GM21423 (cell line): ENCODE data around the gene TENM4.

ENCODE experiments used
- ATAC-seq: cut with Tn5 transposase; IDR thresholded peaks from one replicate; pipeline ENCODE4 v1.9.1; 2021; ENCODE audit warnings: mild to moderate bottlenecking, moderate library complexity; ENCODE audit not compliant: unreplicated experiment

TENM4 gene

DNA sequence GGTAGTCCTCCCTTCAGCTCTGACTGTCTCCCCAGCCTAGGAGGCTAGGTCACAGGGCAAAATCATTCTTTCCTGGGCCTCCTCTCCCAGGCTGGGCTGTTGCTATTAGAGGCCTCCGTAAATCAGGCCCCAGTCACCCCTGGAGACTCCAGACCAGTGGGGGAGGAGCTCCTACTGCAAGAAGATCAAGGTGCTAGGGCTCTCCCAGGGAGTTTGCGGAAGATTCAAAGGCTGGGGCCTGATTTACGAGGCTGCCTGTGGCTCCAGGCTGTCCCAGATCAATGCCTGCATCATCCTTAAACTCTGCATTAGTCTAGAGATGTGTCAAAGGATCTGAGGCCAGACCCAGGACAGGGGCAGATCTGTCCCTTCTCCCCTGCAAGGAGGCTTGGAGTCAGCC is 346.2 kb downstream of the TENM4 start:
- ATAC-seq, result no peak

DNA sequence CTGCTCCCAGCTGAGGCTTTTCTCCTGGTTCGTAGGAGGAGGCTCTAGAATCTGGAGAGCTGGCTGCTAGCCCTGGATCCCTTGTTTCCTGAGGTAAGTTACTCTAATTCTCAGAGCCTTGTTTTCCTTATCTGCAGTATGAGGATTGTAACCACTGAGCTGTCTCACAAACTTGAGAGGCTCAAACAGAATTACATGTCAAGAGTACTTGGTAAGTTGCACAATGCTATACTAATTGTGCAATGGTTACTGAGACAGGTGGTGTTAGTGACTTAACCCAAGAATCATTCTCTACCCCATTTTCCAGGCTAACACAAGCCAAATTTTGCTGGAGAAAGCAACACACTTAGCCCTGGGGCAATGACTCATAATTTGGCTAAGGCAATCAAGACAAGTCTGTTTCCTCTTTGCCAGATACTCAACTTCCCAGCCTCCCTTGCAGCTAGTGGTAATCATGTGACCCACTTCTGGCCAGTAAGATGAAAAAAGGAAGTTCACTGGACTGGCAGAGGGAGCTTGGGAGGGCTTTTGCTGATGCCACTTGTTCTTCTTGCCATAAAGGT is 348.0 kb downstream of the TENM4 start:
- no peak for ATAC-seq

DNA sequence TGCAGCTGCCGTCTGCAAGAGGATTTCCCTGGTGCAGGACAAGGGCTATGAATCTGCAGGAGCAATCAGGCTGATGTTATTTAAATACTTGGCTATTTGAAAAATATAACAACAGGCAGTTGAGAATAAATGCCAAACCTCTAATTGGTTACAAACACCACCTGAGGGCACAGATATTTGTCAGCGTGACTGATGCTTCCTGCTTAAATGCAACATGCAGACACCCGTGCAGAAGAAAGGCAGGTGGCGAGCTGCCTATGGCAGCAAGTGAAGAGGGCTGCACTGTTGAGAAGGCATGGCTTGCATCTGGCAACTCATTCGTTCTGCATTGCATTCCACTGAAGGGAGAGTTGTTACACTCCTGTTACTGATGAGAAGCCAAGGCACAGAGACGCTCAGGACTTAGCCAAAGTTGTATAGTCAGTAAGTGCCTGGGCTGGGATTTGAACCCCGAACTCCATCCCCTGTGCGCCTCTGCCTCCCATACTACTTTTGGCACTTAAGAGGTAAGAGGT is 350.6 kb downstream of the TENM4 start:
- no peak for ATAC-seq

DNA sequence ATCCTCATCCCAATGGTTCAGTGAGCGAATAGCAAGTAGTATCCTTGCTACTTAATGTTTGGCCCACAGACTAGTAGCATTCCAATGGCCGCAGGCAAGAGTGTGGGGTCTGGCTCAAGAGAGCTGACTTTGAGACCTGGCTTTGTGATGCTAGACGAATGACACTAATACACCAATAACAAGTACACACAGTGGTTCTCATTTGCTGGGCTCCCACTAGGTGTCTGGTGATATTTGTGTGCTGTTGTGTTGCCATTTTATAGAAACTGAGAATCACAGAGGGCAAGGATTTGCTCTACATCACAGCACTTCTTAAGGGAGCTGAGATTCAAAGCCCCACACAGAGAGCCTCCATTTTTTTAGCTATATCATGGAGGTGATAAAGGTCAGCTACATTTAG is 351.2 kb downstream of the TENM4 start:
- ATAC-seq, result no peak

DNA sequence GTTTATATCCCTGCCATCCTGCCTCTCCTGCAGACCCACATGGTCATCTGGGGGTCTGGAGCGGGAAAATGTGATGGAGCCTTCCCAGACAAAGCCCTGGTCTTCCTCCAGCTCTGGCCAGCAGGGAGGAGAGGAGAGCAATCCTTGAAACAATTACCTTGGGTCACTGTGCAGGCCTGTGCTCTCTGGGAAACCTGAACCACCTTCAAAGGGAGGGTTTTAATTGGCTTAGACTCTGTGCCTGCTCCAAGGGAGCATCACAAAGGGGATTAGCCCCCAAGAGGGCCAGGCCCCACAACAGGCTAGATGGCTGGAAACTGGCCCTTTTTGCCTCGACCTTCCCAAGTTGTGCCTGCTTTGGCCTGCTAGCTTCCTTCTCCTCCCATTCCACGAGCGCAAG is 351.9 kb downstream of the TENM4 start:
- ATAC-seq, result no peak

DNA sequence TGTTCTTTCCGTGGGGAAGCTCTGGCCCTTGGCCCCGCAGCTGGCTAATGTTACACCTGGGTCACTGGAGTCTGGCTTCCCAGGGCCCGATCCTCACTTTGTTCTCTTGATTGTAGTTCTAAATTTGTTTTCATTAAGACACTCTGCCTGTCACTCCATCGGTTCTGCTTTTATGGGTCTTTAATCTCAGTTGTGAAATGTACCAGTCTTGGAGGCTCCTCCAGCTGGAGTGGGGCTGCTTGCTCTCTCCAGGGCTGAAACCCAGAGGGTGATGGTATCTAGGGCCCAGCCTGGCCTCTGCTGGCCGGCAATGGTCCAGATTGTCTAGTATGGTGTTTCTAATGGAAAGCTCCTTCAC is 352.9 kb downstream of the TENM4 start:
- ATAC-seq, result no peak

DNA sequence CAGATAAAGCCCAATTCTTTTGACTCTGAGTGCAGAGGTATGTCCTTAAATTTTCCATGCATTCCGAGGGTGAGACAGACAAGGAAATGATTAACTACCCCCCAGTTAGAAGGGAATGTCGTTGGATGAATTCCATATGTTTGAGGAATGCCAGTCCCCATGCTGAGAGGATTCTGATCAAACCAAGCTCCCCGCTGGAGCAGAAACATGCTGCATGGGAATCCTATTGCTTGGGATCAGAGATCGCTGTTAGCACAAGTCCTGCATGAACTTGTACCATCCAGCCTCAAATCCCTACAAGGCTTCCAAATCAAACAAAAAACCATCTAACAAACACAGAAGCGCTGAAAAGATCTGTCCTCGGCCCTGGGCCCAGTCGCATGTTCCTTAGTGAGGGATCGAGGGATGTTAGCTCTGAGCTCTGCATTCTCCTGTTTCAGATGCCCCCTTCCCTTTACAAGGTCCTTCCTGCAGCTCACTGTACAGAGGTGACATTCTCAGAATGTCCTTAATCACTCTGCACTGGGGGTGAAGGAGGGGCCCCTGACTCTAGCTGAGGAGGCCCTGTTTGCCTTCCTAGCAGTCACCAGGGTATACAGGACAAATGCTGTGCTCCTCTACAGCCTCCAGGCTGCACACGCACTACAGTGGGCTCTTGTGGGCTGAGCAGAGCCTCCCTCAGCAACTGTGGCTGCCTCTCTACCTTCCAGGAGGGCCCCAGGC is 353.4 kb downstream of the TENM4 start:
- ATAC-seq, result no peak

DNA sequence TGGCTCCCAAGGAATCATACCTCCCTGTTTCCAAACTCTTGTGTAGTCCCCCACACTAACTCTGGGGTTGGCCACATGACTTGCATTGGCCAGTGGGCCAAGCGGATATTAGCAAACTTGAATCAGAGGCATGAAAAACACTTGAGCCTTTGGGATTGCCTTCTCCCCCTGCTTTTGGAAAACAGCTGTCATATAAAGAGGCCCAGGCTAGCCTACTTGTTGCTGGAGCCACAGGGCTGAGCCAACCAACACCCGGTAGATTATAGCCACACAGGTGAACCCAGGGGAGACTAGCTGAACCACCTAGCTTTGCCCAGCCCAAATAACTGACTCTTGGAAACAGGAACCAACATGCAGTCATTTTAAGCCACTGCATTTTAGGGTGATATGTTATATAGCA is 354.8 kb downstream of the TENM4 start:
- no peak for ATAC-seq

DNA sequence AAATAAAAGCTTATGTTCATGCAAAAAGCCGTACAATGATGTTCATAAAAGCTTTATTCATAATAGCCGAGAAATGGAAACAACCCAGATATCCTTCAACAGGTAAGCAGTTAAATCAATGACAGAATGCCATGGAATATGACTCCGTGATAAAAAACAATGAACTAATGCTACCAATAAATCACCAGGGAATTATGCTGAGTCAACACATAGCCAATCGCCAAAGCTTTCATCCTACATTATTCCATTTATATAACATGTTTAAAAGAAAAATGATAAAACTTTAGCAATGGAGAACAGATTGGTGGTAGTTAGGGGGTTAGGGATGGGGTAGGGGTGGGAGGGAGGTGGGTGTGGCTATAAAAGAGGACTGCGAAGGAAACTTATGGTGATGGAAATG is 356.4 kb downstream of the TENM4 start:
- no peak for ATAC-seq

DNA sequence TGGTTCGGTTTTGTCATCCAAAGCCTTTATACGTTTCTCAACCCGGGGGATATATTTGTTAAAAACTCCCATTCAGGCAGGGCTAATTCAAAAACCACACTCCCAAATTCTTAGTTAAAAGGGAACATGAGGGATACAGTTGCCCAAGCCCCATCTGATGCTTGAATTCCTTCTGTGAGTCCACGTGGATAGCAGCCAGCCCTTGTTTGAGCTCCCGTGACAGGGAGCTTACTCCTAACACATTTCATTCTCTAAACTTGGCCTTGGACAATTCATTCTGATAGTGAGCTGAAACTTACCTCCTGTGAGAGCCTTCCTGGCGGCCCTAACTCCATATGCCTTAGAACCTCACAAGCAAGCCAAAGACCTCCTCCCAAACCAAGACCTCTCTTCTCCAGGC is 357.5 kb downstream of the TENM4 start:
- ATAC-seq, result no peak

DNA sequence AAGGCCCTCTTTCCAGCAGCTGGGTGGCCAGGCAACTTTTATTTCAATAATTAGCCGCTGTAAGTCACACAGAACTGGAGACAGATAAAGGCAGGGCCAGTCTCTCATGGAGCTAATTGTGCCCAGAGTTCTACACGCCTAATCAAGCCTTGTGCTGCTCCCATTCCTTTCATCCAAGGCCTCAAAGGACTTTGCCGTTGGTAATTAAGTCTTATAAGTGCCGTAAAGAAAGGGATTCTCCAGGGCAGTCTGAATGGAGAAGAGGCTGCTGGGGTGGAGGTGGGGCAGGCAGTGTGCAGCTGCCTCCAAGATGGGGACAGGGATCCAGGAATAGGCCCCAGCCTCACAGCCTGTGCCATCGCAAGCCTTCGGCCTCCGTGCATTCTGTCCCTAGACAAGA is 357.9 kb downstream of the TENM4 start:
- ATAC-seq, result no peak

DNA sequence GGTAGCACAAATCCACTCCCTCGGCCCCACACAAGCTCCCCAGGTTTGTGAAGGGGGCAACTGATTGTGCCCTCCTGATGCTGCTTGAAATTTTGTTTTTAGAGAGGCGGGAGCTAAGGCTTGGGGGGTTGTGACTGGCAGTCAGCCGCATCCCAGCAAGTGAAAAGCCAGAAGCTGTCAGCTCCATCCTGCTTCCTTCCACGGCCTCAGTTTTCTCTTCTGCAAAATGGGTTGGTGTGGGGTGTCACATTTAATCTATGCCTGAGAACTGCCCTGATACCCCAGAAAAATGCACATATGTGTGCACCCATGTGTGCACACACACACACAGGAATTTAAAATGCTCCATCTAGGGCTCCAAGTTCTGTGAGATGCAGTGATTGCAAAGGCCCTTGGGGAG is 358.6 kb downstream of the TENM4 start:
- no peak for ATAC-seq

DNA sequence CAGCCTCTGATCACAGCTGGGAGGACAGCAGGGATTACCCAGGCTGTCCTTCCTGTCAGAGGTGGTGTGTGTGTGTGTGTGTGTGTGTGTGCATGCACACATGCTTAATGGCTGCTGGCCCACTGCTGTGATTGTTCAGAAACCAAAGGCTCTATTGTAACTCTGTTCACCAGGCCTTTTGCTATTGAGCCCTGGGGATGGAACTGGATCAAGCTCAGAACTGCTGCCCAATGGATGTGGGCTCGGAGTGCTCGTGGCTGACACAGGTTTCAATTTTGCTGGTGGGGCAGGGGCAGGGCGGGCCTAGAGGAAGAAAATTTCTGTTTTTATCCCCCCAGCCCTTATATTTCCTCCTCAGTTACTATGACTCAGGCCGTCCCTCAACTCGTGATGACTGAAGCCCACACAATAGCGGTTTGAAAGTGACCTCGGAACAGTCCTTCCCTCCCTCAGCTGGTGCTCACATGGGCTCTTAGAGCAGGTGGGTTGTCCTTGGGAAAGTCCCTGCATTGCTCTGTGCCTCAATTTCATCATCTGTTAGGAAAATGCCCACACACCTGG is 359.3 kb downstream of the TENM4 start:
- no peak for ATAC-seq

DNA sequence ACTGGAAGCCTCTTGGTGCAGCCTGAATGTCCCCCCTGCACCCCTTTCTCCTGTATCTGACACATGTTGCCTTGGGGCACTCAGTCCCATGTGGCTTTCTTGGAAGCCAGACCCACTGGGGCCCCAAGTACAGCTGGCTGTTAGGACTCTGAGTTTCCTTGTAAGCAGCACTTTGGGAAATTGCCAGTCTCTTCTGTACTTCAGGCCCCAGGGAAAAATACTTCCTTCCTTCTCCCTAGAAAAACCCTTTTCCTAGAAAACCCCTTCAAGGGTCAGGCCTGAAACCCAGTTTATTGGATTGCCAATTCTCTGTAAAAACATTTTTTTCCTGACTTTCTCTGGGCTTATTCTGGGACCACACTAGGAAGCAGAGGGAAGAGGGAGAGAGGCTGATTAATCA is 360.3 kb downstream of the TENM4 start:
- no peak for ATAC-seq

DNA sequence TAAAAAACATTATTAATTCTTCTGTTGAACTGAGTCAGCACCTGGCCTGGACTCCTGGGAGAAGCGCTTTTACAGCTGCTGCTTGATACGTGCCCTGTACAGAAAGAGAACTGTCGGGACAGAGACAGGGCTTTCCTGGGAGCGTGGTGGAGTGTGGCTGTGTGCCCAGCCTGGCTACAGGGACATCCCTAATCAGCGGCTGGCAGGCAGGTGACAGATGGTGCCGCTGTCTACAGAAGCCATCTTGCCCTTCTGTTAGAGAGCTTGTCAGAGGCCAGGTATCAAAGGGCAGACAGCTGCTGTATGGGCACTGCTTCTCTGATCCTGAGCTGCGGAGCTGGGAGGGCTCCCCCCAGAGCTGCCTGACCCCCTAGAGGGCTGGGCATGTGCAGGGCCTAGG is 361.8 kb downstream of the TENM4 start:
- no peak for ATAC-seq

DNA sequence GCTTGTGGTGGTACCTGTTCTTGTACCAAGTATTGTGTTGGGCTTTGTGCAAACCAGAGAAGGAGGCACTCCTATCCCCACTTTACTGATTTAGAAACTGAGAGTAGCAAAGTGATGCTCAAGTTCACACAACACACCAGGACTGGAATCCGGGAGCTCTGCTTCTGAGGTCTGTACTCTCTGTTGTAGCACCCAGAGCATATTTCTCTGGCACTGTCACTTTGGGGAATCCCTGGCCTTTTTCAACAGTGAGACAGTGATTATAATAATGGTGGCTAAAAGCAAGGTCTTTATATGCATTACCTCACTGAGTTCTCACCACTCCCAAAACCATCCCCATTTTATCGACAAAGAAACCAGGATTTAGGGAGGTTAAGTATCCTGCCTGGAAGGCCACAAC is 362.4 kb downstream of the TENM4 start:
- ATAC-seq, result no peak

DNA sequence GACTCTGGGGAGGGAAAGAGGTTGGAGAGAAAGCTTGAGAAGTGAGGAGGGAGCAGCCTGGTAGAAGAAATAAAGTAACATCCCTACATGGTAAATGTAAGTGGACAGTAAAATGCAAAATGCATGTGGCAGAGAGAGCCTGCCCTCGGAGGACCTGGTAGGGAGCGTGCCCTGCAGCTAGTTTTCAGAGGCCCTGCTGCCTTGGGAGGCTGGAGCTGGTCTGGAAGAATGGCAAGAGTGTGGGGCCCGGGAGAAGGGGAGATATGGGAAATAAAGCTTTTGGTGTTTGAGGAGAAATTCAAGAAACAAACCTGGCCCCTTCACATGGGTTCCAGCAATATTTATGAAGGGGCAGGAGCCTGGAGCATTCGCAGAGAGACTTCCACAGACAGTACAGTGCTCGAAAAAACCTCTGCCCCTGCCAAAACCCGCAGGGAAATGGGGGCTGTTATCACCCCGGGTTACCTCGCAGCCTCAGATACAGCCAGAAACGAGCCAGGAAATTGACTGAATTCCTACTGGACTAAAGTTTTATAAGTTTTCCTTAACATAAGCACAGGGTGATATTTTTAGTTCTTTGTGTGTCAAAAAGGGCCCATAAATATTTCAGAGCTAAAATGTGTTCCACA is 363.0 kb downstream of the TENM4 start:
- no peak for ATAC-seq

DNA sequence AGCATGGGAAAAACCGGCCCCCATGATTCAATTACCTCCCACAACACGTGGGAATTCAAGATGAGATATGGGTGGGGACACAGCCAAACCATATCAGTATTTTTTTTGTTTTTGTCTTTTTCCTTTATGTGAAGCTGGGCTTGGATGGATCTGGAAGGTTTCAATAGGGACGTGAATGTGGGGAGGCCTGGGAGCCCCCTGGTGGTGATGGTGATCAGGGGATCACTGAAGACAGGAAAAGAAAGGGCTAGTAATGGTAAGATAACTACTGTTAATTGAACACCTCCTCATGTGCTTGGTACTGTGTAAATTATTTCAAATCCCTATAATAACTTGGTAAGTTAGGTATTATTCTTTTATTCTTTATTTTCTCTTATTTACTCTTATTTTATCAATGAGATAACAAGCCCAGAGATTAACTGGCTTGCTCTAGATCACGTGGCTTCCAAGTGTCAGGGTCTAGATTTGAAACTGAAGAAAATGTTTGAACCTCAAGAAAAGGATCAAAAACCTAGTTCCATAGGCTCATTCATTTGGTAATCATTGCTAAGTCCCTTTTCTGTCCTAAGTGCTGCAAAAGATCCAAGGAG is 364.2 kb downstream of the TENM4 start:
- ATAC-seq, result no peak

DNA sequence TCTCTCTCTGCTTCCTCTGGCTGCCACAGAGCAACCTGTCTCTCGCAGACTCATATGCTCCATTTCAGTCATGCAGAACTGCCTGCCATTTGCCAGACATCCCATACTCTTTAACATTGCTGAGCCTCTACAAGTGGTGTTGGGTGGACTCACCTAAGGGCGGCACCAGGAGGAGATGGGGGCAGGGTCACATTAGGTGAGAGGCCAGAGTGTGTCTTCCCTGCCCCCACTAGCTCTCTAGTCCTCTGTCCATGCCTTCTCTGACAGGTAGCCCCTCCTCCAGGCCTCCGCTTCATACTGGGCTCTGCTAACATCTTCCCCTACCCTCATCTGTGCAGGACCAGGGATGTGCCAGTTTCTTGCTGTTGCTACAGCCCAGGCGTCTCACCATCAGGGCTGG is 366.3 kb downstream of the TENM4 start:
- no peak for ATAC-seq

DNA sequence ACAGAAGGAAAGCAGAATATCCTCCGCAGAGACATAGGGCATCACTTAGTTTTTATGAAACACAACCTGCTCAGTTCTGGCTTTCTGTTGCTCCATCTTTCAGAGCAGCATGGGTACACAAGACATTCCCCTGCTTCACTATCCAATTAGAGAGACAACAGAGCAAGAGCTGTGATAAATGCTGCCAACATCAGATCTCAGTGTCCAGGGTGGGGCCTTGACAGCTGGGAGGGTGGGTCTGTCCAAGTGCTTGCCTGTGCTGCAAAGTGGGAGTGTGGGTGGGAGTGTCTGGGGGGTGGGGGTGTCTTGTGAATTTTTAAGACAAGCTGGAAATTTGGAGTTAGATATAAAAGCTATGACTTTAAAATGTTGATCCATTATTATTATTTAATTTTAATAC is 369.6 kb downstream of the TENM4 start:
- no peak for ATAC-seq

DNA sequence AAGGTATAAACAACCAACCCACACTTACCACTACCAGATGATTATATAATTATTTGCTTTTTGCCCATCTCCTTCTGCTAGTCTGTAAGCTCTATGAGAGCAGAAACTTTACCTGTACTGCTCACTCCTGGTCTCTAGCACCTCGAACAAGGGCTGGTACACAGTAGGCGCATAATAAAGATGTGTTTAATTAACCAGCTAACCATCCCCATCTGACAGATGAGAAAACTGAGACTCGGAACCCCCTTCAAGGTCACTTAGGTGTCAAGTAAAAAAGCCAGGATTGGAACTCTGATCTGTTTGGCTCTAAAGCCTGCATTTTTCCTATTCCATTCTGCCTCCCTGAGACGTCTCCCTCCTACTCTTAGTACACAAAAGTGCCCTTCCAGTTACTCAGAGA is 370.3 kb downstream of the TENM4 start:
- no peak for ATAC-seq

DNA sequence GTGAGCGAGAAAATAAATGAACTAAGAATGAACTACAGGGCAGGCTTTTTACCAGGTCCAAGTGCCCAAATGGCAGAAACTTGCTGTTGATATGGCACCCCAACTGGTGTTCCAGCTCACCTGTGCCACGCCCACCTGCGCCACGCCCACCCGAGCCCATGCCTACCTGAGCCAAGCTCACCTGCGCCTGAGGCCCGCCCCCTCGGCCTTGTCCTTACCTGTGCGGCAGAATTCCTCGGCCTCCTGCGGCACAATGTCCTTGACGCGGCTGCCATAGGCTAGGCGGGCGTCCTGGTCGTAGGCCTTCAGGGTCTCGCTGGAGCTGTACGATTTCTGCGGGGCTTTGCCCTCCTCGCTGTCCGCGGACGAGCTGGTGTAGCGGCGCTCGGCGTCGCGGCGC is 371.3 kb downstream of the TENM4 start:
- no peak for ATAC-seq
